HG03108 (cell line): ENCODE data around the gene RBL1.
A peak's percentile ranks its signal among the peaks of the same experiment; 100 is the strongest.

Experiments
- ATAC-seq: cut with Tn5 transposase; IDR thresholded peaks from one replicate; pipeline ENCODE4 v1.9.1; 2021; ENCODE audit warnings: moderate library complexity; ENCODE audit not compliant: unreplicated experiment

RBL1 gene

DNA sequence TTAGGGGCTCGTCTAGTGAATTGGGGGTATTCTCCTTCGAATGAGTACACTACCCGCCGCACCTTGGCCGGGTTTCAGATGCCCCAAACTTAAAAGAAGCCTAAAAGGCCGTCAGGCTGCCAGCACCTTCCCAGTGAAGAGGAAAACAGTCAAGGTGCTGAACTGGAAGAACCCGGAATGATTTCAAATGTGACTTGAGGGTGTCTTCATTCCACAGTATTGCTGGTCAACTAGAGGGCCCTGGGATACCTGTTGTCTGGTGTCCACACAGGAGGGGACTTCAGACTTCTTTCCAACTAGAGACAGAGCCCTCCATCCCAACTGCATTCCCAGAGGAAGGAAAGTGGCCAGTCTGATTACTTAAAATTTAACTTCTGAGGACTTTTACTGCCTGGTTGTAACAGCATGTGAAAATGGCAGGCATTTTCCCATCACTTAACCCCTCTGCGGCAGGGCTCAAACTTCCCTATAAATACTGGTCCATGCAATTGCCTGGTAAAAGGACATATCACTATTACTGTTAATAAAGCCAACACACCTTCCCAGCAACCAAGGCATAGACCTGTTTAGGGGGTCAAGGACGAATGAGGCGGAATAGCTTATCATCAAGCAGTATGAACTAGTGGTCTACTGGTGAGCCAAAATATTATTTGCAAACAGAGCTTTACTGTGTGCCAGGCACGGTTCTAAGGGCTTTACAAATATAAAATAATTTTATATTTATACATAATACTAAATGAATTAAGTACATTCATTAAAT, 143.6 kb downstream of the RBL1 start:
- no peak for ATAC-seq

DNA sequence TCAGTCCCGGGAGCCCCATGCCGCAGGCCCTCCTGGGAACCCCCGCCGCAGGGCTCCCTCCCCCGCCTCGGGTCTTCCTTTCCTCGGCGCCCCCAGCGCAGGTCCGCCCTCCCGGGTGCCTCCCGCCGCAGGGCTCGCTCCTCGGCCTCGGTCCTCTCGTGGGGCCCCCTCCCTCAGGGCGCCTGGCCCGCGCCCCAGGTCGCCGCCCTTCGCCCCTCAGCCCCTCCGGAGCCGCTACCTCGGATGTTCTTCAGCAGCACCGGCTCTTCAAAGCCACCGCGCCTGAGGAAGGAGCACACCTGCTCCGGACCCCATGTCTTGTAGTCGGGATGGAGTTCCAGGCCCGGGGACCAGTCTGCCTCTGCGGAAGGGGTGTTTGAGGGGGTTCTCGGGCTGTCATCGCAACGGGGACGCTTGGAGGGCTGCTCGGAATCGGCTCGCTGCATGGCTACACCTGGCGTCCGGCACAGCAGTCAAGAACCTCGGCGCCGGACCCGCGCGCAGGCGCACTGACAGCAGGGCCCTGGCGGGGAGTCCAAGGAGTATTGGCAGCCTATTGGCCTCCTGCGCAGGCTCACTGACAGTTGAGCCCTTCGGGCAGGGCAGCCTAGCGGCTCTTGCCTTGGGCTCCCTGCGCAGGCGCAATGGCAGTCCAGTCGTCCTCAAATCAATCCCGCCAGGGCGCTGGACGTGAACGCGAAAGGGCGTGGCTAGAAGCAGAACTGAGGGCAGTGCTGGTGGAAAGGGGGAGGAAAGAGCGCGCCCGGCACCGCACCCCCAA, 144.4 kb downstream of the RBL1 start, which contains the start of gene SAMHD1:
Gene SAMHD1, minus strand, starts transcription at position 511 of the 781 bp plus-strand sequence. Its CDS starts 65 bp downstream, at position 446.
- peak; percentile 88 for ATAC-seq

DNA sequence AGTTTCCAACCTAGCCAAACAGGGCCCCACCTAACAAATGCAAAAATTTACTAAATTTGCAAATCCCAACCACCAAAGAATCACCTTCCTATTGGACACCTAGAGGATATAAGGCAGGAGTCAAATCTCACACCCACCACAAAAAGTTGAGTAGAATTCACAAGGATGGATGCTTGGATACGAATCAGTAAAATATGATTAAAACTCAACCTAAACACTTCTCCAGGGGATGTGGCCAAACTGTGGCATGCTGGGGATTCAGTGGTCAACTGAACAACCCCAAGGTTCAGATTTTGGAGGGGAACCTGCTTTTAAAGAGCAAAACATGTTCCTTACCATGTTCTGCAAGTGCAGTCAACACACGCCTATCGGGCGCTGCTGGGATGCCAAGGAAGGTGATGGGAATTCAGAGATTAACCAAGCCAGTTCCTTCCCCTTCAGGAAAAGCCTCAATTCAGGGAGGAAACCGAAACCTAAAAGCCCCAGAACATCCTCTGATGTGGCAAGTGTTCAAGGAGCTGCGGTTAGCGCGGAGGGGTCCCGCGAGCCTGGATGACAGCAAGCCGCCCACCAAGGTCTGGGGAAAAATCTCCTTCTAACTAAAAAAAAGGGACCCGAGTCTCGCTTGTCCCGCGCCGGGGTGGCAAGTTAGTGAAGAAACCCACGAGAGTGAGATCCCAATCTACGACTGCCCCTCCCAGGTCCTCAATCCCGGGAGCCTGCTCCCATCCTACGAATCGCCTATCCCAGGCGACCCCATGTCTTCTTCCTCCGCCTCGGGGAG, 145.2 kb downstream of the RBL1 start:
- ATAC-seq: no peak
